Testis (tissue), 3 donors: ENCODE data around the gene ZNF771. TPM values are rescaled to one million over a fixed set of nuclear protein-coding genes. Genes with fewer than 3 reads are reported as not detected.
"Not testable (repeated sequence)": the region's sequence is repeated elsewhere in the genome, so short reads cannot be mapped to it uniquely, and the experiment has no call there.

Experiments
- DNase-seq: peaks from one replicate; pipeline ENCODE4 v3.0.0-alpha.2; 2019
- H3K27ac ChIP-seq, 2 donors: fragments of 200-600 bp; sonication (generic); one replicate each; pipeline ENCODE4 v1.5.1; 2019
- H3K27me3 ChIP-seq: fragments of 200-600 bp; sonication (generic); one replicate; pipeline ENCODE4 v1.5.1; 2019
- H3K36me3 ChIP-seq: fragments of 200-600 bp; sonication (generic); one replicate; pipeline ENCODE4 v1.5.1; 2017; ENCODE audit warnings: low read depth; ENCODE audit errors: missing control alignments
- H3K4me1 ChIP-seq: fragments of 200-600 bp; sonication (generic); one replicate; pipeline ENCODE4 v1.5.1; 2019
- H3K4me3 ChIP-seq, 2 donors: fragments of 200-600 bp; sonication (generic); one replicate each; pipeline ENCODE4 v1.5.1; 2017 to 2019
- H3K9me3 ChIP-seq: fragments of 200-600 bp; sonication (generic); one replicate; pipeline ENCODE4 v1.5.1; 2017
- CTCF ChIP-seq, 3 experiments: fragments of 450-650 bp in 2 of 3; fragments of 200-600 bp in 1 of 3; sonication (generic) in 1 of 3; IDR thresholded peaks; one replicate each; pipeline ENCODE4 v1.5.1; 2016 to 2019; ENCODE audit warnings: antibody characterized with exemption in 3 of 3, mild to moderate bottlenecking in 2 of 3, moderate library complexity in 1 of 3
- POLR2A ChIP-seq: fragments of 450-650 bp; IDR thresholded peaks from one replicate; pipeline ENCODE4 v1.6.1; 2017; ENCODE audit warnings: antibody characterized with exemption, mild to moderate bottlenecking, moderate library complexity
- WGBS, 2 donors: methylation state at CpG; one replicate each; pipeline ENCODE4 v1.1.5; 2018; 5-methylcytosine and 5-hydroxymethylcytosine counted together
- intact Hi-C: fragments of 100-400 bp; cut with DNase I; formaldehyde crosslinking; loops from one replicate; pipeline ENCODE4 v1.15.1; 2023; ENCODE audit warnings: low total_unique reads
- polyA plus RNA-seq: library from polyadenylated mRNA; stranded (reverse); fragments of 350-450 nt; fragmentation: Illumina TruSeq; extraction: RNeasy Lipid Tissue Mini Kit (QIAGEN cat#74804); gene quantifications from one replicate; pipeline ENCODE4 v1.2.3, GENCODE V29; 2014; ENCODE audit warnings: low read depth, low replicate concordance; ENCODE audit not compliant: insufficient read depth
- total RNA-seq, 2 donors: library from RNA; depleted of rRNA; stranded (reverse); fragments of >200 nt; gene quantifications; one replicate each; pipeline ENCODE4 v1.2.3, GENCODE V29; 2016

ZNF771 gene
- total and polyA plus RNA-seq, 3 donors from 2014 or later = 3.0 to 37.2 (median 35.6) TPM

DNA sequence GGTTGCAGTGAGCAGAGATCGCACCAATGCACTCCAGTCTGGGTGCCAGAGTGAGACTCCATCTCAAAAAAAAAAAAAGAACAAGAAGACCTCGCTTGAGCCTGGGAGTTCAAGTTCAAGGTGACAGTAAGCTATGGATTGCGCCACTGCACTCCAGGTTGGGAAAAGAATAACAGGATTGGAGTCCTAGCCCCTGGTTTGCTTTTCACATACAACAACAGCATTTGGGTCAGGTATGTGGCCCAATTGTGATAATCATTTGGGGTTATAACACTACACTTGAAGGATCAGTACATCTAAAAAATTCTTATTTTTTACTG lies 41.7 kb downstream of the ZNF771 start:
- WGBS, 2 donors = 74 to 81% methylated on average over 3 of the region's 3 CpGs

DNA sequence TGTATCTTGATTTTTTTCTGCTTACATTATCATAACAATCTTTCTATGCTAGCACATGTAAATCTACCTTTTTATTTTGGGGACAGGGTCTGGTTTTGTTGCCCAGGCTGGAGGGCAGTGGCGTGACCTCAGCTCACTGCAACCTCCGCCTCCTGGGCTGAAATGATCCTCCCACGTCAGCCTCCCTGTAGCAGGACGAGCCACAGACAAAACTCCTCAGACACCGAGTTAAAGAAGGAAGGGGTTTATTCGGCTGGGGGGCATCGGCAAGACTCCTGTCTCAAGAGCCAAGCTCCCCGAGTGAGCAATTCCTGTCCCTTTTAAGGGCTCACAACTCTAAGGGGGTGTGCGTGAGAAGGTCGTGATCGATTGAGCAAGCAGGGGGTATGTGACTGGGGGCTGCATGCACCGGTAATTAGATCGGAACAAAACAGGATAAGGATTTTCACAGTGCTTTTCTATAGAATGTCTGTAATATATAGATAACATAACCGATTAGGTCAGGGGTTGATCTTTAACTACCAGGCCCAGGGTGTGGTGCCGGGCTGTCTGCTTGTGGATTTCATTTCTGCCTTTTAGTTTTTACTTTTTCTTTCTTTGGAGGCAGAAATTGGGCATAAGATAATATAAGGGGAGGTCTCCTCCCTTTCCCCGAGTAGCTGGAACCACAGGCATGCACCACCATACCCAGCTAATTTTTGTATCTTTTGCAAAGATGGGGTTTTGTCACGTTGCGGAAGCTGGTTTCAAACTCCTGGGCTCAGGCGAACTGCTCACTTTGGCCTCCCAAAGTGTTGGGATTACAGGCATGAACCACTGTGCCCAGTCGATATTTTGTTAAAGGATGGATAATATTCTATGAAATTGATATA lies 45.5 kb downstream of the ZNF771 start:
- H3K4me1 ChIP-seq, H3K27ac ChIP-seq, H3K36me3 ChIP-seq, H3K27me3 ChIP-seq, intact Hi-C loops, H3K9me3 ChIP-seq, DNase-seq, H3K4me3 ChIP-seq: not testable (repeated sequence)
- 70 to 76% methylated on average over 19 to 20 of the region's 20 CpGs for WGBS, 2 donors

More for the DNA sequence above, 41.7 kb downstream of the ZNF771 start:
- no peaks in the 10 kb centered on the region for H3K9me3 ChIP-seq
- H3K4me1 ChIP-seq = no peaks in the 10 kb centered on the region
- H3K36me3 ChIP-seq = no peaks in the 10 kb centered on the region
- intact Hi-C loops = no loop called here
- no peak for DNase-seq
- H3K4me3 ChIP-seq = no peak overlapping the region
- H3K27ac ChIP-seq = no peak overlapping the region
- H3K27me3 ChIP-seq = no peaks in the 10 kb centered on the region
- no peak for TF ChIP-seq POLR2A
- TF ChIP-seq CTCF (IDR thresholded peaks at IDR 0.05) = no peak

GRCh38 chr16:30456302-30456701 lies 48.9 kb downstream of the ZNF771 start:
- no peaks in the 10 kb centered on the region for H3K9me3 ChIP-seq
- TF ChIP-seq POLR2A = no peak
- TF ChIP-seq CTCF (IDR thresholded peaks at IDR 0.05) = no peak
- H3K27me3 ChIP-seq = no peaks in the 10 kb centered on the region
- no peak overlapping the region for H3K4me3 ChIP-seq
- intact Hi-C loops = no loop called here
- no peaks in the 10 kb centered on the region for H3K36me3 ChIP-seq
- no peak for DNase-seq
- no peaks in the 10 kb centered on the region for H3K4me1 ChIP-seq
- H3K27ac ChIP-seq = no peak overlapping the region
- WGBS, 2 donors = 85 to 93% methylated on average over 1 of the region's 1 CpG

- H3K9me3 ChIP-seq = no peaks in the 10 kb centered on the region
- no peaks in the 10 kb centered on the region for H3K4me1 ChIP-seq
- no peak for DNase-seq
- no peak overlapping the region for H3K4me3 ChIP-seq
- intact Hi-C loops = no loop called here
- no peak for TF ChIP-seq CTCF (IDR thresholded peaks at IDR 0.05)
- no peak for TF ChIP-seq POLR2A
- no peaks in the 10 kb centered on the region for H3K36me3 ChIP-seq
- no peaks in the 10 kb centered on the region for H3K27me3 ChIP-seq
- WGBS, 2 donors = 80 to 100% methylated on average over 1 of the region's 1 CpG
- no peak overlapping the region for H3K27ac ChIP-seq
Observed at GRCh38 chr16:30457256-30457655, 49.9 kb downstream of the ZNF771 start.

DNA sequence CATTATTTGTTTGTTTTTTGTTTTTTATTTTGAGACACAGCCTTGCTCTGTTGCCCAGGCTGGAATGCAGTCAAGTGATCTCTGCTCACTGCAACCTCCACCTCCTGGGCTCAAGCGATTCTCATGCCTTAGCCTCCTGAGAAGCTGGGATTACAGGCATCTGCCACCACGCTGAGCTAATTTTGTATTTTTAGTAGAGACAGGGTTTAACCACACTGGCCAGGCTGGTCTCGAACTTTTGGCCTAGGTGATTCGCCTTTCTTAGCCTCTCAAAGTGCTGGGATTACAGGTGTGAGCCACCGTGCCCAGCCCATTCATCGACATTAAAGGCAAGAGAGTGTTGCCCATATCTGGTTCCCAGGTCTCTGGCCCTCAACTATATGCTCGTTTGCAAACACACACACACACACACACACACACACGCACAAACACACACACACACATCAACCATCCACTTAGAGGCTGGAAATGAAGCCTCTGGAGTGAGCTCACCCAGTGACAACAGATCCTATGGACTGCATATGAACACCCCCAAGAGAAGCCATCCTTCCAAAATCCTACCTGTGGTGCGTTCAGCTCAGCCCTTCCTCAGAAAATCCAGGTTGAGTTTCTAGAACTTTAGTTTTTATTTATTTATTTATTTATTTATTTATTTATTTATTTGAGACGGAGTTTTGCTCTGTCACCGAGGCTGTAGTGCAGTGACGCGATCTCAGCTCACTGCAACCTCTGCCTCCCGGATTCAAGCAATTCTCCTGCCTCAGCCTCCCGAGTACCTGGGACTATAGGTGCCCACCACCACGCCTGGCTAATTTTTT lies 50.5 kb downstream of the ZNF771 start:
- intact Hi-C loops = no loop called here
- H3K27me3 ChIP-seq = no peaks in the 10 kb centered on the region
- H3K4me1 ChIP-seq = no peaks in the 10 kb centered on the region
- TF ChIP-seq POLR2A = no peak
- TF ChIP-seq CTCF (IDR thresholded peaks at IDR 0.05) = no peak
- DNase-seq = no peak
- WGBS, 2 donors = 87 to 92% methylated on average over 16 of the region's 16 CpGs
- H3K4me3 ChIP-seq = no peak overlapping the region
- no peak overlapping the region for H3K27ac ChIP-seq
- no peaks in the 10 kb centered on the region for H3K9me3 ChIP-seq
- no peaks in the 10 kb centered on the region for H3K36me3 ChIP-seq
